Activated CD8-positive, alpha-beta T cell treated with anti-CD3 and anti-CD28 coated beads for 36 hours (primary cell): Measurements from ENCODE around the gene PTPN2. TPM values are rescaled to one million over a fixed set of nuclear protein-coding genes. Genes with fewer than 3 reads are reported as not detected.
A peak's percentile ranks its signal among the peaks of the same experiment; 100 is the strongest.

Experiments used
- ATAC-seq: fragments of 200-7000 bp; cut with Tn5 transposase; one replicate; pipeline ENCODE4 v1.10.0; 2021; ENCODE audit warnings: mild to moderate bottlenecking, moderate library complexity
- CTCF ChIA-PET: fragments of 350-600 bp; sonication (Branson Sonifier 250); formaldehyde crosslinking; loops from one replicate; lab custom pipeline; 2021; ENCODE audit warnings: antibody characterized with exemption; lab: Charles Lee
- POLR2A ChIA-PET: fragments of 350-600 bp; sonication (Branson Sonifier 250); formaldehyde crosslinking; loops from one replicate; lab custom pipeline; 2021; ENCODE audit warnings: antibody characterized with exemption; lab: Charles Lee
- DNase-seq: peaks from one replicate; pipeline ENCODE4 v3.0.0-alpha.2; 2020
- H3K27ac Mint-ChIP-seq: one replicate; pipeline ENCODE4 v1.8.0; 2021; ENCODE audit warnings: mild to moderate bottlenecking, mixed read lengths
- H3K27me3 Mint-ChIP-seq: one replicate; pipeline ENCODE4 v1.8.0; 2021; ENCODE audit warnings: mixed read lengths
- H3K36me3 Mint-ChIP-seq: one replicate; pipeline ENCODE4 v1.8.0; 2021; ENCODE audit warnings: low read depth, mixed read lengths
- H3K4me1 Mint-ChIP-seq: one replicate; pipeline ENCODE4 v1.8.0; 2021; ENCODE audit warnings: low read depth, mixed read lengths
- H3K4me3 Mint-ChIP-seq: one replicate; pipeline ENCODE4 v1.8.0; 2021; ENCODE audit warnings: mild to moderate bottlenecking, moderate library complexity, mixed read lengths
- H3K9me3 Mint-ChIP-seq: one replicate; pipeline ENCODE4 v1.8.0; 2021; ENCODE audit warnings: mixed read lengths
- CTCF ChIP-seq: fragments of 200-600 bp; IDR thresholded peaks from one replicate; pipeline ENCODE4 v1.8.0; 2022; ENCODE audit warnings: antibody characterized with exemption, mild to moderate bottlenecking
- intact Hi-C: fragments of 100-400 bp; cut with micrococcal nuclease; formaldehyde crosslinking; loops from one replicate; pipeline ENCODE4 v1.10.0; 2022
- total RNA-seq, 2 experiments: library from RNA; stranded (reverse); gene quantifications; one replicate each; pipeline ENCODE4 v1.2.3, GENCODE V29; 2021

PTPN2 gene
- total RNA-seq, 2 experiments from 2014 or later: 50.8 to 55.8 TPM

DNA sequence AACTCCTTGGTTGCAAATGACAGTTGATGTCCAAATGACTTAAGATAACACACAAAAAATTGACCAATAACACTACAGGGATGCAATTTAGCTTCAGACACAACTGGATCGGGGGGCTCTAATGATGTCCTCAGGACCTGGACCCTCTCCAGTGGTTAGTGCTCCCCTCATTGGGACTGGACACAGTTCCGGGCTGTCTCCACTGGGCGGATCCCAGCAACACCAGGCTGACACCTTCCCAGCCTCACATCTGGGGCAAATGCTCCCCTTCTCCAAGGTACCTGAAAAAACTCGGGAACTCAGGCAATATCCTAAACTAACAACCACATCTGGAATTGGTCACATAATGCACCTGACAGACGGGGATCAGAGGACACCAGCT, 132.5 kb downstream of the PTPN2 start:
- no peak for DNase-seq
- intact Hi-C loops: no loop called here
- no peak for ATAC-seq
- Mint-ChIP-seq H3K27ac (no peak overlapping the region), H3K9me3 (no peaks in the 10 kb centered on the region), H3K27me3 (no peaks in the 10 kb centered on the region), H3K4me1 (peaks cover 21% of the 10 kb centered on the region), H3K36me3 (no peaks in the 10 kb centered on the region), H3K4me3 (no peak overlapping the region)
- no peak for TF ChIP-seq CTCF
- POLR2A ChIA-PET: interaction anchor here (0.6 kb wide), 1 partner anchor 9 kb away, joined by 3 read pairs; no protein-coding TSS in a partner anchor
- CTCF ChIA-PET: interaction anchor here (1.4 kb wide), 1 partner anchor 10 kb away, joined by 3 read pairs; no protein-coding TSS in a partner anchor

- Mint-ChIP-seq H3K4me3 (no peak overlapping the region), H3K36me3 (no peaks in the 10 kb centered on the region), H3K4me1 (peaks cover 21% of the 10 kb centered on the region), H3K9me3 (no peaks in the 10 kb centered on the region), H3K27me3 (no peaks in the 10 kb centered on the region), H3K27ac (no peak overlapping the region)
- no peak for TF ChIP-seq CTCF
- intact Hi-C loops: no loop called here
- ATAC-seq: no peak
- ChIA-PET CTCF (interaction anchor here (1.0 to 2.2 kb wide), 4 partner anchors 11 to 212 kb away, joined by 3 to 9 read pairs (median 6); no protein-coding TSS in a partner anchor), POLR2A (interaction anchor here (0.6 to 1.4 kb wide), 2 partner anchors 10 to 25 kb away, joined by 3 to 8 read pairs; no protein-coding TSS in a partner anchor)
- no peak for DNase-seq
Observed at GRCh38 chr18:12750715-12751502, 133.1 kb downstream of the PTPN2 start.

- intact Hi-C loops: no loop called here
- ATAC-seq (peak; percentile 79), DNase-seq (peak; percentile 65)
- Mint-ChIP-seq H3K36me3 (no peaks in the 10 kb centered on the region), H3K27me3 (no peaks in the 10 kb centered on the region), H3K9me3 (no peaks in the 10 kb centered on the region), H3K4me1 (peaks cover 21% of the 10 kb centered on the region), H3K4me3 (no peak overlapping the region), H3K27ac (peak overlapping the region; percentile 69)
- no peak for TF ChIP-seq CTCF
- ChIA-PET POLR2A (interaction anchor here (1.1 to 1.4 kb wide), 2 partner anchors 19 to 25 kb away, joined by 3 to 8 read pairs; no protein-coding TSS in a partner anchor), CTCF (interaction anchor here (0.7 to 2.2 kb wide), 4 partner anchors 128 to 213 kb away, joined by 3 to 9 read pairs (median 6); no protein-coding TSS in a partner anchor)
Observed at GRCh38 chr18:12750076-12750714, 133.8 kb downstream of the PTPN2 start.

DNA sequence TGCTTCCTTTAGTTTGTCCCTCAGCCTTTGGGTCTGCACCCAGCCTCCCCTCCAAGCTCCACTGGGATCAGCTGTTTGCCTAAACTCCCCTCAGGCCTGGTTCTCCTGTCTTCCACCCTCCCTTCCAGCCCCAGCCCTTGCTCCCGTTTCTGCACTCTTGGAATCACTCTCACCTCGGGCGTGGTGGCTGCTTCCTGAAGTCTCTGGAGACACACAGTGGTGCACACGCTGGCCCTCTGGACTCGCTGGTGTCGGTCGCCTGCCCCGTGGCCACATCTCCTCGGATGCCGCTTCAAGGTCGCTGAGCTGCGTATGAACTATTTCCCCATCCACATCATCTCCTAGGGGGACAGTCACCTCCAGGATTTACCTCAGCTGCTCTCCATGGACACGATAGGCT, 134.9 kb downstream of the PTPN2 start:
- CTCF ChIA-PET: interaction anchor here (0.8 to 3.0 kb wide), 5 partner anchors 12 to 186 kb away, joined by 3 to 11 read pairs (median 8); no protein-coding TSS in a partner anchor
- DNase-seq: no peak
- Mint-ChIP-seq H3K4me1 (peaks cover 21% of the 10 kb centered on the region), H3K27ac (no peak overlapping the region), H3K36me3 (no peaks in the 10 kb centered on the region), H3K27me3 (no peaks in the 10 kb centered on the region), H3K9me3 (no peaks in the 10 kb centered on the region), H3K4me3 (no peak overlapping the region)
- POLR2A ChIA-PET: no interaction called here
- intact Hi-C loops: no loop called here
- no peak for TF ChIP-seq CTCF
- no peak for ATAC-seq
